GF-D8 (cell line): ENCODE measurements around the gene MGAT1.
"Not testable (repeated sequence)": the region's sequence is repeated elsewhere in the genome, so short reads cannot be mapped to it uniquely, and the experiment has no call there.

Experiments used
- DNase-seq: peaks from one replicate; lab custom pipeline; 2025; lab: John Stamatoyannopoulos, UW

Gene MGAT1

GRCh38 chr5:180802325-180803180 lies at the start of gene MGAT1:
MGAT1 (minus strand) TSS chr5:180802806; CDS start chr5:180792971, 9,835 bp downstream.
- peak; percentile 63 for DNase-seq

- no peak for DNase-seq
Measured at GRCh38 chr5:180850434-180851078, 48.0 kb upstream of the MGAT1 start.

- no peak for DNase-seq
Measured at GRCh38 chr5:180849827-180850226, 47.2 kb upstream of the MGAT1 start.

GRCh38 chr5:180848878-180849277 lies 46.3 kb upstream of the MGAT1 start:
- no peak for DNase-seq

- no peak for DNase-seq
Measured at GRCh38 chr5:180848265-180848664, 45.7 kb upstream of the MGAT1 start.

- no peak for DNase-seq
Measured at GRCh38 chr5:180847026-180847425, 44.4 kb upstream of the MGAT1 start.

GRCh38 chr5:180844858-180845257 lies 42.3 kb upstream of the MGAT1 start:
- DNase-seq: no peak

- no peak for DNase-seq
Measured at GRCh38 chr5:180844432-180844831, 41.8 kb upstream of the MGAT1 start.

GRCh38 chr5:180839935-180840334 lies 37.3 kb upstream of the MGAT1 start:
- no peak for DNase-seq

GRCh38 chr5:180839227-180839626 lies 36.6 kb upstream of the MGAT1 start:
- DNase-seq: no peak

- no peak for DNase-seq
Measured at GRCh38 chr5:180837478-180837877, 34.9 kb upstream of the MGAT1 start.

GRCh38 chr5:180832638-180833068 lies 30.0 kb upstream of the MGAT1 start:
- no peak for DNase-seq

GRCh38 chr5:180831139-180832093 lies 28.8 kb upstream of the MGAT1 start:
- DNase-seq: peak; percentile 32

- DNase-seq: peak; percentile 22
Measured at GRCh38 chr5:180830253-180831138, 27.9 kb upstream of the MGAT1 start.

- no peak for DNase-seq
Measured at GRCh38 chr5:180829726-180830125, 27.1 kb upstream of the MGAT1 start.

GRCh38 chr5:180828756-180829531 lies 26.3 kb upstream of the MGAT1 start:
- peak; percentile 15 for DNase-seq

- not testable (repeated sequence) for DNase-seq
Measured at GRCh38 chr5:180827374-180827773, 24.8 kb upstream of the MGAT1 start.

GRCh38 chr5:180825768-180826525 lies 23.3 kb upstream of the MGAT1 start:
- no peak for DNase-seq

- DNase-seq: no peak
Measured at GRCh38 chr5:180824630-180825476, 22.2 kb upstream of the MGAT1 start.
